Trophoblast cell (in vitro differentiated cells and primary cell): ENCODE measurements around the gene FAM131C.
"Not testable (repeated sequence)": the region's sequence is repeated elsewhere in the genome, so short reads cannot be mapped to it uniquely, and the experiment has no call there.

ENCODE experiments used
- DNase-seq, 2 donors: peaks; one replicate each; pipeline ENCODE4 v3.0.0-alpha.2; 2016
- H2AFZ ChIP-seq: 2 replicates; pipeline ENCODE4 v1.6.1; 2013; ENCODE audit warnings: low read length, moderate library complexity, mild to moderate bottlenecking; ENCODE audit not compliant: insufficient read depth, poor library complexity
- H2AK5ac ChIP-seq: 2 replicates; pipeline ENCODE4 v1.6.1; 2013; ENCODE audit warnings: mild to moderate bottlenecking, low read length
- H2BK120ac ChIP-seq: 2 replicates; pipeline ENCODE4 v1.6.1; 2013; ENCODE audit warnings: low read length, mild to moderate bottlenecking, moderate library complexity; ENCODE audit not compliant: insufficient read depth, poor library complexity
- H2BK12ac ChIP-seq: 2 replicates; pipeline ENCODE4 v1.6.1; 2013; ENCODE audit warnings: mild to moderate bottlenecking, low read length, moderate library complexity
- H2BK5ac ChIP-seq: 2 replicates; pipeline ENCODE4 v1.6.1; 2013; ENCODE audit warnings: low read length, low read depth, moderate library complexity, mild to moderate bottlenecking; ENCODE audit not compliant: poor library complexity
- H3K14ac ChIP-seq: 2 replicates; pipeline ENCODE4 v1.6.1; 2013; ENCODE audit warnings: mild to moderate bottlenecking, low read length
- H3K18ac ChIP-seq: 2 replicates; pipeline ENCODE4 v1.6.1; 2013; ENCODE audit warnings: mild to moderate bottlenecking, low read length
- H3K23ac ChIP-seq: 2 replicates; pipeline ENCODE4 v1.6.1; 2013; ENCODE audit warnings: low read length
- H3K27ac ChIP-seq: 2 replicates; pipeline ENCODE4 v1.5.1; 2013; ENCODE audit warnings: low read depth, mild to moderate bottlenecking, inconsistent platforms, low read length, moderate library complexity
- H3K27me3 ChIP-seq: 2 replicates; pipeline ENCODE4 v1.6.1; 2013; ENCODE audit warnings: inconsistent platforms, mild to moderate bottlenecking, low read length, moderate library complexity; ENCODE audit not compliant: insufficient read depth
- H3K36me3 ChIP-seq, 2 experiments: 1 replicate in 1 of 2; 2 replicates in 1 of 2; pipeline ENCODE4 v1.6.1; 2013; ENCODE audit warnings: low read length in 2 of 2, mild to moderate bottlenecking in 2 of 2, moderate library complexity in 1 of 2; ENCODE audit not compliant: insufficient read depth in 2 of 2, control insufficient read depth in 1 of 2
- H3K4ac ChIP-seq: 2 replicates; pipeline ENCODE4 v1.6.1; 2013; ENCODE audit warnings: low read depth, mild to moderate bottlenecking, low read length, moderate library complexity
- H3K4me1 ChIP-seq, 2 experiments: 1 replicate in 1 of 2; 2 replicates in 1 of 2; pipeline ENCODE4 v1.6.1; 2013; ENCODE audit warnings: low read length in 2 of 2, mild to moderate bottlenecking in 2 of 2, moderate library complexity in 1 of 2; ENCODE audit not compliant: insufficient read depth in 2 of 2, control insufficient read depth in 1 of 2
- H3K4me2 ChIP-seq: 2 replicates; pipeline ENCODE4 v1.6.1; 2013; ENCODE audit warnings: inconsistent platforms, mild to moderate bottlenecking, low read length, moderate library complexity
- H3K4me3 ChIP-seq: 2 replicates; pipeline ENCODE4 v1.5.1; 2013; ENCODE audit warnings: mild to moderate bottlenecking, low read depth, low read length, inconsistent platforms
- H3K79me1 ChIP-seq: one replicate; pipeline ENCODE4 v1.6.1; 2013; ENCODE audit warnings: low read length
- H3K79me2 ChIP-seq: 2 replicates; pipeline ENCODE4 v1.6.1; 2013; ENCODE audit warnings: low read length, mild to moderate bottlenecking; ENCODE audit not compliant: control insufficient read depth, insufficient read depth, poor library complexity
- H3K9ac ChIP-seq: 2 replicates; pipeline ENCODE4 v1.6.1; 2013; ENCODE audit warnings: mild to moderate bottlenecking, low read length
- H3K9me3 ChIP-seq: 2 replicates; pipeline ENCODE4 v1.6.1; 2013; ENCODE audit warnings: low read depth, mild to moderate bottlenecking, control low read depth, inconsistent platforms, low read length; ENCODE audit not compliant: insufficient read depth
- H4K12ac ChIP-seq: 2 replicates; pipeline ENCODE4 v1.6.1; 2013; ENCODE audit warnings: low read depth, mild to moderate bottlenecking, low read length, moderate library complexity
- H4K8ac ChIP-seq: 2 replicates; pipeline ENCODE4 v1.6.1; 2013; ENCODE audit warnings: low read depth, mild to moderate bottlenecking, low read length, moderate library complexity
- H4K91ac ChIP-seq: one replicate; pipeline ENCODE4 v1.6.1; 2013; ENCODE audit warnings: low read depth, mild to moderate bottlenecking, low read length, moderate library complexity
- WGBS: extraction: QIAGEN DNeasy Blood & Tissue Kit; methylation state at CpG from one replicate; pipeline ENCODE4 v1.1.7; 2013; ENCODE audit warnings: missing lambda C conversion rate; ENCODE audit not compliant: insufficient read length, insufficient coverage; ENCODE audit errors: extremely low coverage; 5-methylcytosine and 5-hydroxymethylcytosine counted together

FAM131C gene

GRCh38 chr1:16039871-16040270 is 33.6 kb downstream of the FAM131C start:
- H3K27ac ChIP-seq, H2BK5ac ChIP-seq, H2BK120ac ChIP-seq, H3K4me3 ChIP-seq, H3K9ac ChIP-seq, H3K36me3 ChIP-seq, H4K12ac ChIP-seq, H3K79me2 ChIP-seq, H3K27me3 ChIP-seq, H3K79me1 ChIP-seq, H3K4ac ChIP-seq, H2AFZ ChIP-seq, H3K4me2 ChIP-seq, H2AK5ac ChIP-seq, DNase-seq, H4K8ac ChIP-seq, H4K91ac ChIP-seq, H3K14ac ChIP-seq, H3K4me1 ChIP-seq, H3K9me3 ChIP-seq, H3K18ac ChIP-seq, H3K23ac ChIP-seq, H2BK12ac ChIP-seq: not testable (repeated sequence)
- no CpG with 5 or more reads among the region's 8 CpGs for WGBS

GRCh38 chr1:16038620-16038912 is 34.9 kb downstream of the FAM131C start:
- no peak overlapping the region for H3K4ac ChIP-seq
- H3K23ac ChIP-seq, result no peak overlapping the region
- H4K12ac ChIP-seq, result no peak overlapping the region
- no peak overlapping the region for H4K8ac ChIP-seq
- H3K27ac ChIP-seq, result no peak overlapping the region
- no CpG with 5 or more reads among the region's 4 CpGs for WGBS
- H3K18ac ChIP-seq, result no peak overlapping the region
- H2AFZ ChIP-seq, result no peak overlapping the region
- H2BK12ac ChIP-seq, result no peak overlapping the region
- no peak overlapping the region for H2BK120ac ChIP-seq
- peak; percentile 74 to 90 for DNase-seq
- no peak overlapping the region for H3K9ac ChIP-seq
- H2AK5ac ChIP-seq, result no peak overlapping the region
- no peaks in the 10 kb centered on the region for H3K79me1 ChIP-seq
- H3K4me3 ChIP-seq, result no peak overlapping the region
- H2BK5ac ChIP-seq, result no peak overlapping the region
- no peak overlapping the region for H3K14ac ChIP-seq
- H3K4me2 ChIP-seq, result no peak overlapping the region
- H3K27me3 ChIP-seq, result no peaks in the 10 kb centered on the region
- no peak overlapping the region for H4K91ac ChIP-seq
- no peaks in the 10 kb centered on the region for H3K36me3 ChIP-seq
- no peaks in the 10 kb centered on the region for H3K4me1 ChIP-seq
- H3K79me2 ChIP-seq, result no peaks in the 10 kb centered on the region
- no peaks in the 10 kb centered on the region for H3K9me3 ChIP-seq

GRCh38 chr1:16036461-16036860 is 37.0 kb downstream of the FAM131C start:
- not testable (repeated sequence) for H3K18ac ChIP-seq, H3K23ac ChIP-seq, H3K9me3 ChIP-seq, H3K4me1 ChIP-seq, H3K79me1 ChIP-seq, H3K4me3 ChIP-seq, H3K4ac ChIP-seq, H2AFZ ChIP-seq, H2BK12ac ChIP-seq, H3K9ac ChIP-seq, H3K14ac ChIP-seq, H4K8ac ChIP-seq, H3K4me2 ChIP-seq, H2BK120ac ChIP-seq, H4K91ac ChIP-seq, H4K12ac ChIP-seq, H2BK5ac ChIP-seq, DNase-seq, H3K27ac ChIP-seq, H3K27me3 ChIP-seq, H3K79me2 ChIP-seq, H2AK5ac ChIP-seq, H3K36me3 ChIP-seq
- WGBS, result no CpG with 5 or more reads among the region's 11 CpGs

GRCh38 chr1:16033103-16033632 is 40.3 kb downstream of the FAM131C start:
- not testable (repeated sequence) for H2BK5ac ChIP-seq, H3K9me3 ChIP-seq, H3K4me2 ChIP-seq, H2BK12ac ChIP-seq, H3K79me2 ChIP-seq, H3K4ac ChIP-seq, H3K18ac ChIP-seq, H3K27ac ChIP-seq, H3K36me3 ChIP-seq, H3K79me1 ChIP-seq, H2AFZ ChIP-seq, H3K9ac ChIP-seq, H4K8ac ChIP-seq, DNase-seq, H2BK120ac ChIP-seq, H3K4me3 ChIP-seq, H4K91ac ChIP-seq, H3K14ac ChIP-seq, H4K12ac ChIP-seq, H3K23ac ChIP-seq, H2AK5ac ChIP-seq, H3K4me1 ChIP-seq, H3K27me3 ChIP-seq
- WGBS, result no CpG with 5 or more reads among the region's 7 CpGs
